Astrocyte (in vitro differentiated cells and primary cell): ENCODE measurements around the gene FILIP1L. TPM values are rescaled to one million over a fixed set of nuclear protein-coding genes. Genes with fewer than 3 reads are reported as not detected.
A peak's percentile ranks its signal among the peaks of the same experiment; 100 is the strongest.

Source experiments
- DNase-seq: peaks from one replicate; pipeline ENCODE4 v3.0.0-alpha.2; 2010; ENCODE audit warnings: low read depth
- FAIRE-seq: peaks from 2 replicates; lab custom pipeline; 2011; peaks lifted over from hg19 to GRCh38; lab: Jason Lieb, UNC
- H2AFZ ChIP-seq: 2 replicates; pipeline ENCODE4 v1.6.0; 2012; ENCODE audit warnings: low read depth, low read length, inconsistent platforms
- H3K27ac ChIP-seq: 2 replicates; pipeline ENCODE4 v1.5.1; 2011; ENCODE audit warnings: low read depth, low read length, inconsistent platforms
- H3K27me3 ChIP-seq: 2 replicates; pipeline ENCODE4 v1.6.0; 2011; ENCODE audit warnings: low read length, inconsistent platforms; ENCODE audit not compliant: insufficient read depth
- H3K36me3 ChIP-seq: 2 replicates; pipeline ENCODE4 v1.5.1; 2011; ENCODE audit warnings: low read length, inconsistent platforms; ENCODE audit not compliant: insufficient read depth
- H3K4me1 ChIP-seq: 2 replicates; pipeline ENCODE4 v1.5.1; 2011; ENCODE audit warnings: low read length, inconsistent platforms; ENCODE audit not compliant: insufficient read depth
- H3K4me2 ChIP-seq: 2 replicates; pipeline ENCODE4 v1.6.0; 2012; ENCODE audit warnings: low read length, inconsistent platforms
- H3K4me3 ChIP-seq: 2 replicates; pipeline ENCODE4 v1.5.1; 2011; ENCODE audit warnings: low read depth, mild to moderate bottlenecking, low read length, inconsistent platforms; ENCODE audit not compliant: insufficient read depth
- H3K79me2 ChIP-seq: 2 replicates; pipeline ENCODE4 v1.6.0; 2012; ENCODE audit warnings: mild to moderate bottlenecking, low read length, inconsistent platforms; ENCODE audit not compliant: insufficient read depth
- H3K9ac ChIP-seq: 2 replicates; pipeline ENCODE4 v1.6.0; 2012; ENCODE audit warnings: mild to moderate bottlenecking, low read length, inconsistent platforms
- H3K9me3 ChIP-seq: 2 replicates; pipeline ENCODE4 v1.5.1; 2012; ENCODE audit warnings: low read depth, mild to moderate bottlenecking, low read length, inconsistent platforms; ENCODE audit not compliant: insufficient read depth
- H4K20me1 ChIP-seq: 2 replicates; pipeline ENCODE4 v1.6.0; 2012; ENCODE audit warnings: low read length, inconsistent platforms; ENCODE audit not compliant: insufficient read depth
- H3K27ac Mint-ChIP-seq: one replicate; pipeline ENCODE4 v1.8.0; 2021; ENCODE audit warnings: mild to moderate bottlenecking, mixed read lengths; ENCODE audit not compliant: unreplicated experiment
- H3K27me3 Mint-ChIP-seq: one replicate; pipeline ENCODE4 v1.8.0; 2021; ENCODE audit warnings: low read depth, mixed read lengths; ENCODE audit not compliant: unreplicated experiment
- H3K36me3 Mint-ChIP-seq: one replicate; pipeline ENCODE4 v1.8.0; 2021; ENCODE audit warnings: low read depth, mixed read lengths; ENCODE audit not compliant: unreplicated experiment
- H3K4me1 Mint-ChIP-seq: one replicate; pipeline ENCODE4 v1.8.0; 2021; ENCODE audit warnings: low read depth, mixed read lengths; ENCODE audit not compliant: unreplicated experiment
- H3K4me3 Mint-ChIP-seq: one replicate; pipeline ENCODE4 v1.8.0; 2021; ENCODE audit warnings: mild to moderate bottlenecking, moderate library complexity, mixed read lengths; ENCODE audit not compliant: unreplicated experiment
- H3K9me3 Mint-ChIP-seq: one replicate; pipeline ENCODE4 v1.8.0; 2021; ENCODE audit warnings: mild to moderate bottlenecking, mixed read lengths; ENCODE audit not compliant: unreplicated experiment
- EZH2 ChIP-seq: IDR thresholded peaks from 2 replicates; pipeline ENCODE4 v1.6.1; 2012; ENCODE audit warnings: mild to moderate bottlenecking, low read length, inconsistent platforms; ENCODE audit not compliant: insufficient read depth
- total RNA-seq: library from RNA; stranded (reverse); gene quantifications from 2 replicates; pipeline ENCODE4 v1.2.1, GENCODE V29; 2021
- TF ChIP-seq, protein P1 (sequence below): IDR thresholded peaks from 2 replicates; pipeline ENCODE4 v1.5.1; 2011; ENCODE audit warnings: low read depth, mild to moderate bottlenecking, inconsistent platforms, low read length, moderate library complexity; ENCODE audit not compliant: insufficient read depth

The FILIP1L gene
- total RNA-seq, 1 donor from 2014 or later, result 209 TPM

DNA sequence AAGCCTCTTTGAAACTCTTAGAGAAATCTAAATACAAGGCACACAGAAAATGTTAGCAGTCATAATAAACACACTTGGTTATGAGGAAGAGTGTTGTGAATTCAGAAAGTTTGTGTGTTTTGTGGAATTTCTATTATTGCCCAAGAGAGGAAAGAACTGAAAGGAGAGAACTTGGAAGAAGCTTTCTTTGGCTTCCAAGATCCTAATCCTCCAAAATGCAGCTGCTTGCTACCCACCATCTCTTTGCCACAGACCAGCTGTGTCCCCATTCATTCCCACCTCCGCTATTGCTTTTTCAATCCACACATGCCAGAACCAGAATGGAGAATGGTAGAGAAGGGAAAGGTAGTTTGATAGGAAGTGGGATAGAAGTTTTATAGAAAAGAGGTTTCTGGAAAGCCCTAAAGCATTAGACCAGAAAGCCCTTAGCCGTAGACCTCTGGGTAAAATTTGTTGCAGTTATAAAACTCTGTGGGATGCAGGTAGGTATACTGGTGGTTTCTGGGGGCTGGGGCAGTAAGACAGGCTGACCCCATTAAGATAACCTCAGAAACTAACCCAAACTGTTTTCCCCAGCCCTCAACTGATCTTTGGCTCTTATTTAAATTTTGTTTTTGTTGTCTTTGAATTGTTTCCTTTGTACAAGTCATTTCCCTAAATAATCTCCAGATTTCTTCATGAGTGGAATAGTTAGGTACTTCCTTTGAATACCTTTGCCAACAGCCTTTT is 108.5 kb downstream of the FILIP1L start:
- H3K79me2 ChIP-seq, result no peaks in the 10 kb centered on the region
- no peak for DNase-seq
- H3K36me3 ChIP-seq, result no peaks in the 10 kb centered on the region
- no peaks in the 10 kb centered on the region for H3K27me3 ChIP-seq
- Mint-ChIP-seq H3K27ac (peak overlapping the region; percentile 59), H3K36me3 (no peaks in the 10 kb centered on the region), H3K27me3 (no peaks in the 10 kb centered on the region), H3K4me1 (peaks cover 61% of the 10 kb centered on the region), H3K9me3 (no peaks in the 10 kb centered on the region), H3K4me3 (no peak overlapping the region)
- peaks cover 29% of the 10 kb centered on the region for H3K4me1 ChIP-seq
- H3K4me2 ChIP-seq, result no peak overlapping the region
- no peak overlapping the region for H3K4me3 ChIP-seq
- peak overlapping the region; percentile 6 for H3K27ac ChIP-seq
- H3K9me3 ChIP-seq, result no peaks in the 10 kb centered on the region
- H4K20me1 ChIP-seq, result no peaks in the 10 kb centered on the region
- TF ChIP-seq EZH2, result no peak
- TF ChIP-seq, protein P1, sequence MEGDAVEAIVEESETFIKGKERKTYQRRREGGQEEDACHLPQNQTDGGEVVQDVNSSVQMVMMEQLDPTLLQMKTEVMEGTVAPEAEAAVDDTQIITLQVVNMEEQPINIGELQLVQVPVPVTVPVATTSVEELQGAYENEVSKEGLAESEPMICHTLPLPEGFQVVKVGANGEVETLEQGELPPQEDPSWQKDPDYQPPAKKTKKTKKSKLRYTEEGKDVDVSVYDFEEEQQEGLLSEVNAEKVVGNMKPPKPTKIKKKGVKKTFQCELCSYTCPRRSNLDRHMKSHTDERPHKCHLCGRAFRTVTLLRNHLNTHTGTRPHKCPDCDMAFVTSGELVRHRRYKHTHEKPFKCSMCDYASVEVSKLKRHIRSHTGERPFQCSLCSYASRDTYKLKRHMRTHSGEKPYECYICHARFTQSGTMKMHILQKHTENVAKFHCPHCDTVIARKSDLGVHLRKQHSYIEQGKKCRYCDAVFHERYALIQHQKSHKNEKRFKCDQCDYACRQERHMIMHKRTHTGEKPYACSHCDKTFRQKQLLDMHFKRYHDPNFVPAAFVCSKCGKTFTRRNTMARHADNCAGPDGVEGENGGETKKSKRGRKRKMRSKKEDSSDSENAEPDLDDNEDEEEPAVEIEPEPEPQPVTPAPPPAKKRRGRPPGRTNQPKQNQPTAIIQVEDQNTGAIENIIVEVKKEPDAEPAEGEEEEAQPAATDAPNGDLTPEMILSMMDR, result no peak
- H2AFZ ChIP-seq, result no peak overlapping the region
- no peak for FAIRE-seq
- no peak overlapping the region for H3K9ac ChIP-seq

GRCh38 chr3:100004931-100005330 is 109.4 kb downstream of the FILIP1L start:
- DNase-seq (no peak), FAIRE-seq (no peak)
- no peaks in the 10 kb centered on the region for H3K9me3 ChIP-seq
- no peak overlapping the region for H3K4me3 Mint-ChIP-seq
- no peaks in the 10 kb centered on the region for H3K9me3 Mint-ChIP-seq
- H3K27me3 ChIP-seq, result no peaks in the 10 kb centered on the region
- no peak overlapping the region for H3K9ac ChIP-seq
- no peak overlapping the region for H2AFZ ChIP-seq
- no peaks in the 10 kb centered on the region for H3K27me3 Mint-ChIP-seq
- peaks cover 29% of the 10 kb centered on the region for H3K4me1 ChIP-seq
- no peak overlapping the region for H3K4me2 ChIP-seq
- peaks cover 58% of the 10 kb centered on the region for H3K4me1 Mint-ChIP-seq
- no peak overlapping the region for H3K27ac Mint-ChIP-seq
- H3K36me3 Mint-ChIP-seq, result no peaks in the 10 kb centered on the region
- H3K36me3 ChIP-seq, result no peaks in the 10 kb centered on the region
- no peaks in the 10 kb centered on the region for H3K79me2 ChIP-seq
- H4K20me1 ChIP-seq, result no peaks in the 10 kb centered on the region
- H3K4me3 ChIP-seq, result no peak overlapping the region
- TF ChIP-seq EZH2, result no peak
- TF ChIP-seq, protein P1, result no peak
- no peak overlapping the region for H3K27ac ChIP-seq
